Measurements from ENCODE around the gene DYSF. TPM values are rescaled to one million over a fixed set of nuclear protein-coding genes. Genes with fewer than 3 reads are reported as not detected.

The DYSF gene
- total RNA-seq, 1 donor from 2014 or later = 0.13 TPM

DNA sequence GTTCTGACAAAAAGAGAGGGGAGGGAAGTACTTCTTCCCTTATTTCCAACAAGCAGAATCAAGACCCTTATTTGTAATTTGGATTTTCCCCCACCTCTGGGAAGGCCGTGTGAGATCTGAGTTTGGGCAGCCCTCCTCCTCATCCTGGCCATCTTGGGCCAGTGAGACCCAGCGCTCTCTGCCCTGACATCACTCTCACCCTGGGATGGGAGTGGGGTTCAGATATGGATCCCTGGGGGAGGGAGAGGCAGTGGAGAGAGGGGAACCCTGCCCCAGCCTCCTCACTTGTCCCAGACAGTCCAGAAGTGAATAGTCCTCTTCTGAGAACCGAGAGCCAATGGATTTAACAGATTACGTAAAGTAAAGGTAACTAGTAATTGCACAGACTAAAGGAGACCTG, 64.5 kb downstream of the DYSF start:
- Mint-ChIP-seq H3K4me1 (no peaks in the 10 kb centered on the region), H3K27me3 (peaks cover 4% of the 10 kb centered on the region), H3K4me3 (no peak overlapping the region), H3K27ac (no peak overlapping the region), H3K36me3 (ENCODE audit: low read depth) (no peaks in the 10 kb centered on the region), H3K9me3 (no peaks in the 10 kb centered on the region)
- ChIA-PET POLR2A (no interaction called here), CTCF (no interaction called here)
- DNase-seq (no peak), ATAC-seq (ENCODE audit: low read depth) (no peak)
- intact Hi-C loops (cut with micrococcal nuclease) = no loop called here
- TF ChIP-seq, protein P1, sequence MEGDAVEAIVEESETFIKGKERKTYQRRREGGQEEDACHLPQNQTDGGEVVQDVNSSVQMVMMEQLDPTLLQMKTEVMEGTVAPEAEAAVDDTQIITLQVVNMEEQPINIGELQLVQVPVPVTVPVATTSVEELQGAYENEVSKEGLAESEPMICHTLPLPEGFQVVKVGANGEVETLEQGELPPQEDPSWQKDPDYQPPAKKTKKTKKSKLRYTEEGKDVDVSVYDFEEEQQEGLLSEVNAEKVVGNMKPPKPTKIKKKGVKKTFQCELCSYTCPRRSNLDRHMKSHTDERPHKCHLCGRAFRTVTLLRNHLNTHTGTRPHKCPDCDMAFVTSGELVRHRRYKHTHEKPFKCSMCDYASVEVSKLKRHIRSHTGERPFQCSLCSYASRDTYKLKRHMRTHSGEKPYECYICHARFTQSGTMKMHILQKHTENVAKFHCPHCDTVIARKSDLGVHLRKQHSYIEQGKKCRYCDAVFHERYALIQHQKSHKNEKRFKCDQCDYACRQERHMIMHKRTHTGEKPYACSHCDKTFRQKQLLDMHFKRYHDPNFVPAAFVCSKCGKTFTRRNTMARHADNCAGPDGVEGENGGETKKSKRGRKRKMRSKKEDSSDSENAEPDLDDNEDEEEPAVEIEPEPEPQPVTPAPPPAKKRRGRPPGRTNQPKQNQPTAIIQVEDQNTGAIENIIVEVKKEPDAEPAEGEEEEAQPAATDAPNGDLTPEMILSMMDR (IDR thresholded peaks at IDR 0.05) = no peak

- CTCF ChIA-PET = no interaction called here
- Mint-ChIP-seq H3K27me3 (peaks cover 3% of the 10 kb centered on the region), H3K36me3 (ENCODE audit: low read depth) (no peaks in the 10 kb centered on the region), H3K27ac (no peak overlapping the region), H3K4me3 (no peak overlapping the region), H3K4me1 (no peaks in the 10 kb centered on the region), H3K9me3 (no peaks in the 10 kb centered on the region)
- no peak for ATAC-seq (ENCODE audit: low read depth)
- DNase-seq = no peak
- intact Hi-C loops (cut with micrococcal nuclease) = no loop called here
- POLR2A ChIA-PET = no interaction called here
- TF ChIP-seq, protein P1 (IDR thresholded peaks at IDR 0.05) = no peak
Measured at GRCh38 chr2:71521436-71521950, 68.1 kb downstream of the DYSF start.

- ATAC-seq (ENCODE audit: low read depth) = no peak
- Mint-ChIP-seq H3K4me1 (no peaks in the 10 kb centered on the region), H3K36me3 (ENCODE audit: low read depth) (no peaks in the 10 kb centered on the region), H3K9me3 (no peaks in the 10 kb centered on the region), H3K27ac (no peak overlapping the region), H3K27me3 (peaks cover 13% of the 10 kb centered on the region), H3K4me3 (no peak overlapping the region)
- no peak for DNase-seq
- ChIA-PET POLR2A (no interaction called here), CTCF (interaction anchor here (1.4 kb wide), 1 partner anchor 14 kb away, joined by 5 read pairs; no protein-coding TSS in a partner anchor)
- TF ChIP-seq, protein P1 (IDR thresholded peaks at IDR 0.05) = no peak
- intact Hi-C loops (cut with micrococcal nuclease) = no loop called here
Measured at GRCh38 chr2:71524476-71524875, 71.1 kb downstream of the DYSF start.

DNA sequence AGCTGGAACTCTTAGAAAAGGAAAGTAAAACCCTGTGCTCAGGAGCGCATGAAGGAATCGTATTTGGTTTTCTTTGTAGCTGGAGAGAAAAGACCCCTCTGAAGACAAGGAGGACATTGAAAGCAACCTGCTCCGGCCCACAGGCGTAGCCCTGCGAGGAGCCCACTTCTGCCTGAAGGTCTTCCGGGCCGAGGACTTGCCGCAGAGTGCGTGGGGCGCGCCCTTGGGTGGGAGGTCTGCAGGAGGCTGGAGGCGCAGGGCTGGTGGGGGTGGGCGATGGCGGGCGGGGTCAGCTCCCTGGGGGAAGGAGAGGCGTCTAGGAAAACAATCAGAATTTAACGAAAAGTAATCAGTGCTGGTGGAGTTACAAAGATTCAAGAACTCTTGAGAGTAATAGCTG, 72.8 kb downstream of the DYSF start:
- TF ChIP-seq, protein P1 (IDR thresholded peaks at IDR 0.05) = no peak
- no peaks in the 10 kb centered on the region for H3K9me3 Mint-ChIP-seq
- no peak for ATAC-seq (ENCODE audit: low read depth)
- CTCF ChIA-PET = no interaction called here
- no peak overlapping the region for H3K4me3 Mint-ChIP-seq
- POLR2A ChIA-PET = no interaction called here
- no peaks in the 10 kb centered on the region for H3K4me1 Mint-ChIP-seq
- intact Hi-C loops (cut with micrococcal nuclease) = no loop called here
- no peak overlapping the region for H3K27ac Mint-ChIP-seq
- DNase-seq = no peak
- peaks cover 19% of the 10 kb centered on the region for H3K27me3 Mint-ChIP-seq
- no peaks in the 10 kb centered on the region for H3K36me3 Mint-ChIP-seq (ENCODE audit: low read depth)

DNA sequence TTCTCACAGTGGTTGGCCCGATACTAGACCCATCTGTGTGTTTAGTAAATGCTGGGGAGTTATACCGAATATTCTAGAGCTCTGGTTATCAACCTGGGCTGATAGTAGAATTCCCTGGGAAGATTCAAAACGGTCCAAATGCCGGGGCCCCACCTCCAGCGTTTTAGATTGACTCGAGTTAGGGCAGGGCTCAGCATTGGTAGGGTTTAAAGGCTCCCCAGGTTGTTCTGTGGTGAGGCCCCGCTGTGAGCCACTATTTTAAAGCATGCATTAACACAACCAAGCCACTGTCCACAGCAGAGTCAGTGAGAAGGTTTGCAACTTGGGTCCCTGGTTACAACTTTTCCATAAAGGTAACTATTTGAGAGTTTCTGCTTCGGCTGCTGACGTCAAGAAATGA, 73.6 kb downstream of the DYSF start:
- ATAC-seq (ENCODE audit: low read depth) (no peak), DNase-seq (no peak)
- POLR2A ChIA-PET = no interaction called here
- H3K4me1 Mint-ChIP-seq = no peaks in the 10 kb centered on the region
- no peak overlapping the region for H3K27ac Mint-ChIP-seq
- no peaks in the 10 kb centered on the region for H3K36me3 Mint-ChIP-seq (ENCODE audit: low read depth)
- intact Hi-C loops (cut with micrococcal nuclease) = no loop called here
- peaks cover 19% of the 10 kb centered on the region for H3K27me3 Mint-ChIP-seq
- TF ChIP-seq, protein P1 (IDR thresholded peaks at IDR 0.05) = no peak
- H3K4me3 Mint-ChIP-seq = no peak overlapping the region
- no peaks in the 10 kb centered on the region for H3K9me3 Mint-ChIP-seq
- CTCF ChIA-PET = interaction anchor here (1.0 to 1.2 kb wide), 2 partner anchors 9 to 16 kb away, joined by 3 read pairs; no protein-coding TSS in a partner anchor
